Retinal pigment epithelial cell (primary cell): ENCODE data around the gene TENM3.
"Not testable (repeated sequence)": the region's sequence is repeated elsewhere in the genome, so short reads cannot be mapped to it uniquely, and the experiment has no call there.

Experiments
- DNase-seq: peaks from one replicate; pipeline ENCODE4 v3.0.0-alpha.2; 2010; ENCODE audit warnings: low read depth
- H3K4me3 ChIP-seq: 2 replicates; pipeline ENCODE4 v1.5.1; 2011; ENCODE audit warnings: mild to moderate bottlenecking, low read length, control low read depth, moderate library complexity
- TF ChIP-seq, protein P1 (sequence below): conservative IDR thresholded peaks from 2 replicates; pipeline ENCODE4 v1.5.1; 2011; ENCODE audit warnings: low read depth, low read length, control low read depth, inconsistent platforms

The TENM3 gene

DNA sequence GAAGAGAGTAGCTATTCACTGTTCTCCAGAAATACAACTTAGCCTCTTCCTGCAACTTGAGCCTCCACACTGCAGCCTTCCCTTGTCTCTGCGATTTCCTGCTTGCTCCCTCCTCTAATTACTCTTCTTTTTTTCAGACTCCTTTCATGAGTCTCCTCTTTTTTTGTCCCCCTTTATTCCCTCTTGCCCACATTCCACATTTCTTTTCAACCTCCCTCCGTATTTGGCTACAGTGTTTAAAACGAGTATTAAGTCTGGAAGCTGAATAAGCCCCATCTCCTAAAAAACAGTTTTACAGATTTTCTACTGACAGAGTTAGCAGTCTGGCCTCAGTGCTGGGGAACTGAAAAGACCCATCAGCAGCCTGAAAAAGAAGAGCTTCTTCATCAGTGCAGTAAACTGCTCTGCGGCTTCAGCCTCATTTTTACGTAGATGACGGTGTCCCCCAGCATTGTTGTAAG, 141.5 kb downstream of the TENM3 start:
- TF ChIP-seq, protein P1, sequence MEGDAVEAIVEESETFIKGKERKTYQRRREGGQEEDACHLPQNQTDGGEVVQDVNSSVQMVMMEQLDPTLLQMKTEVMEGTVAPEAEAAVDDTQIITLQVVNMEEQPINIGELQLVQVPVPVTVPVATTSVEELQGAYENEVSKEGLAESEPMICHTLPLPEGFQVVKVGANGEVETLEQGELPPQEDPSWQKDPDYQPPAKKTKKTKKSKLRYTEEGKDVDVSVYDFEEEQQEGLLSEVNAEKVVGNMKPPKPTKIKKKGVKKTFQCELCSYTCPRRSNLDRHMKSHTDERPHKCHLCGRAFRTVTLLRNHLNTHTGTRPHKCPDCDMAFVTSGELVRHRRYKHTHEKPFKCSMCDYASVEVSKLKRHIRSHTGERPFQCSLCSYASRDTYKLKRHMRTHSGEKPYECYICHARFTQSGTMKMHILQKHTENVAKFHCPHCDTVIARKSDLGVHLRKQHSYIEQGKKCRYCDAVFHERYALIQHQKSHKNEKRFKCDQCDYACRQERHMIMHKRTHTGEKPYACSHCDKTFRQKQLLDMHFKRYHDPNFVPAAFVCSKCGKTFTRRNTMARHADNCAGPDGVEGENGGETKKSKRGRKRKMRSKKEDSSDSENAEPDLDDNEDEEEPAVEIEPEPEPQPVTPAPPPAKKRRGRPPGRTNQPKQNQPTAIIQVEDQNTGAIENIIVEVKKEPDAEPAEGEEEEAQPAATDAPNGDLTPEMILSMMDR: no peak
- DNase-seq: no peak
- no peak overlapping the region for H3K4me3 ChIP-seq

DNA sequence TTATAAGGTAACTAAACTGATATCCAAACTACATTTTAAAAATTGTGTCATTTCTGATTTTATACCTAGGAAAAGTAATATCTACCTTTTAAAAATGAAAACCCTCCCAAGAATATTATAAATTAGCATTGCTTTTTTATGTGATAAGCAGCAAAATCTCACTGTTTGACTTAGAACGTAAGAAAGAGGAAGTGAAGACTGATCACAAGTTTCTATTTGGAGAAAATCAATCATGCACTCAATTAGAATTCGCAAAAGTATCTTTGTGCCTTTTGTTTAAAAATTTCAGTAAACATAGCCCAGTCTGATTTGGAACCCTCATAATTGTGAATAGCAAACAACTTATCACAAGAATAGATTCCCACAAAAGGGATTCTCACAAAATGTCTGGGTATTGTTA, 142.7 kb downstream of the TENM3 start:
- no peak for DNase-seq
- TF ChIP-seq, protein P1: no peak
- H3K4me3 ChIP-seq: no peak overlapping the region

- H3K4me3 ChIP-seq, DNase-seq: not testable (repeated sequence)
These were observed 143.4 kb downstream of the TENM3 start for GRCh38 chr4:182386576-182386975.

GRCh38 chr4:182391111-182391684, 148.0 kb downstream of the TENM3 start:
- no peak overlapping the region for H3K4me3 ChIP-seq
- DNase-seq: no peak
- TF ChIP-seq, protein P1: no peak

- H3K4me3 ChIP-seq: no peak overlapping the region
- TF ChIP-seq, protein P1: no peak
- no peak for DNase-seq
These were observed 151.0 kb downstream of the TENM3 start for GRCh38 chr4:182394181-182394580.

GRCh38 chr4:182400081-182400480, 156.9 kb downstream of the TENM3 start:
- TF ChIP-seq, protein P1: no peak
- no peak overlapping the region for H3K4me3 ChIP-seq
- DNase-seq: no peak

GRCh38 chr4:182400790-182401189, 157.6 kb downstream of the TENM3 start:
- no peak overlapping the region for H3K4me3 ChIP-seq
- TF ChIP-seq, protein P1: no peak
- DNase-seq: no peak

DNA sequence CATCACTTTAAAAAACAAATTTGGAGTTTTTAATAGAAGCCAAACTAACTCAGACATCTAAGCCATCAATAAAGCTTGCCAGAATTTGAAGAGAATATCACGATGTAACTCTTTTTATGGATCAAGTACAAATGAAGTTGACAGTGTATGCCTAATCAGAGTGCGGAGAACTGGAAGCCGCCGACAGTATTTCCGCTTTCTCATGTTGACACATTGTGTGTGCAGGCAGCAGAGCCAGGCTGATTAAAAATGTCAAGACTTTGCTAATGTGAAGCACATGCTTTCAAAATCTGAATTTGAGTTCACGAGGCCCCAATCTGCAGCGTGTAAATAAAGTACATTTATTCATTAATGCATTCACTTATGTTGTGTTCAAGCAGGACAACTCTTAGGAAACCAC, 161.2 kb downstream of the TENM3 start:
- H3K4me3 ChIP-seq: no peak overlapping the region
- no peak for DNase-seq
- TF ChIP-seq, protein P1: no peak
